Glomerular endothelial cell (primary cell): ENCODE results near the gene SBSN. TPM values are rescaled to one million over a fixed set of nuclear protein-coding genes. Genes with fewer than 3 reads are reported as not detected.
"Not testable (repeated sequence)": the region's sequence is repeated elsewhere in the genome, so short reads cannot be mapped to it uniquely, and the experiment has no call there.

Source experiments
- DNase-seq: peaks from one replicate; pipeline ENCODE4 v3.0.0-alpha.2; 2011; ENCODE audit warnings: low read depth, low spot score; ENCODE audit errors: extremely low read depth
- total RNA-seq: library from RNA; depleted of rRNA; stranded (reverse); fragments of >200 nt; gene quantifications from 2 replicates; pipeline ENCODE4 v1.2.3, GENCODE V29; 2015

Gene SBSN
- total RNA-seq, 1 donor from 2014 or later, result not detected

DNA sequence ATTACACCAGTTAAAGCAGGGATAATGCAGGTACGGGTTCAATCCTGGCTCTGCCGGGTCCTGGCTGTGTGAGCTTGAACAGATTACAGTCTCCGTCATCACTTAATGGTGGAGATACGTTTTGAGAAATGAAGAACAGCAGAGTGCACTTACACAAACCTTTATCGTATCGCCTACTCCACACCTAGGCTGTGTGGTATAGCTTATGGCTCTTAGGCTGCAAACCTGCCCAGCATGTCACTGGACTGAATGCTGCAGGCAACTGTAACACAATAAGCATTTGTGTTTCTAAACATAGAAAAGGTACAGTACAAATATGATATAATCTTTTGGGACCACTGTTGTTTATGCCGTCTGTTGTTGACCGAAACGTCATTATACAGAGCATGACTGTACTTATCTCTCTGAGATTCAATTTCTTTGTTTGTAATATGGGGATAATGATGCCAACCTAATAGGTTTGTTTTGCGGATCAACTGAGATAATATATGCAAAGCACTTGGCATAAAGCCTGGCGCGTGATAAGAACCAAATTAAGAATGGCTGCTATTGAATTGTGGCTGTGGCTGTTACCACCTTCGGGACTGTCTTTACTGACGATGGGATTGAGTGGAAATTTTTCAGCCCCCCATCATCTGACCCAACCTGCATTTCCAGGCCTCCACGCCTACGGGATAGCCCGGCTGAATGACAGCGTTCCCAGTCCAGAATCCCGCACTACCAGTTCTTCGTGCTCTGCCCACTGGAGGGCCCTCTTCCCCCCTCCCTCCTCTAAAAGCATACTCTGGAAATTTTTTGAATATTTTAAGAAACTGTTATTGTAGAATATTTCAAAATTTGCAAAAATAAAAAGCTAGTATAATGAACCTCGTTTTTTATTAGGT, 49.1 kb downstream of the SBSN start:
- DNase-seq, result no peak

DNA sequence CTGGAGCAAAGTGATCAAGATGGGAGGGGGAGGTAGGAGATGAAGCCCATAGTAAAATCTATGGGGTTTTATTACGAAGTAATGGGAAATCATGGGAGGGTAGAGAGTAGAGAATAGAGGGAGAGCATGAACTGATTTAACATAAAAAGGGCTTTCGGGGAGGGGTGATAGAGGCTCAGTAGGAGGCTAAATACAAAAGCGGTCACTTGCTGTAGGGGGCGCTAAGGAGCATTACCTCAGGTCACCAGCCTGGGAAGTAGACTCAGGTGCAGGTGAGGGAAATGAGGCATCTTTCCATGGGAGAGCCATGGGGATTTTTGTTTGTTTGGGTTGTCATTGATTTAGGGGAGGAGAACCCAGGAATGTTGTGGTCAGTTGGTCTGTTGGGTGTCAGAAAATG, 52.0 kb downstream of the SBSN start:
- DNase-seq, result no peak

DNA sequence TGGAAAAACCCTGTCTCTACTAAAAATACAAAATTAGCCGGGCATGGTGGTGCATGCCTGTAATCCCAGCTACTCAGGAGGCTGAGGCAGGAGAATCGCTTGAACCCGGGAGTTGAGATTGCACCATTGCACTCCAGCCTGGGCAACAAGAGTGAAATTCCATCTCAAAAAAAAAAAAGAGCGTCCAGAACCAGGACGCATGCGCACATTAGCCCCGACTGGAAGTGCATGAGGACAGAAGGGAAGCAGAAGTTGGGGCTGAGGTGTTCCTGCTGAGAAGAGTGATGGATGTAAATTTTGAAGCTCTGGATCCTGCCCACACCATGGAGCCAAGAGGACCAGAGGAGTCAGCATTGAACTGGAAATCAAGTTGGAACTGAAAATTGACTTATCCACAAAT, 53.5 kb downstream of the SBSN start:
- DNase-seq, result not testable (repeated sequence)

DNA sequence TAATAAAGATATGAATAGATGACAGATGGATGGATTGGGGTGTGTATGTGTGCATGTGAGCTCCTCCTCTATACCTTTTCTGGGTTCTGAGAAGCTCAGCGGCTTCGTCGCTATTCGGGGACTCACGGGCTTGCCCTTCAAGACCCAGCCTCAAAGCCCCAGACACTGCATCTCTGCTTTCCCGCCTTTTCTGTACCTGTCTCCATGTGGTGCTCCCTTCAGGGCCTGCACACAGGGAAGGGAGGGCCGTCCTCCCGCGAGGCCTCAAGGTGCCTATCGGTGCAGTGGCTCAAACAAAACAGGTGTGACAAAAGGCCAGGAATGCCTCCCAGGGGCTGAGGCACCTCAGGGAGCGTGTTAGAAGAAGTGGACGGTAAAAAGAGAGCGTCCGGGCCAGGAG, 54.0 kb downstream of the SBSN start:
- DNase-seq, result no peak

Other genes with a start within 250 kb of the SBSN start
- gene HAMP, start 245.8 kb downstream of the SBSN start, total RNA-seq, result 0.06 TPM in 1 of 2 replicates, not detected in the other
- 0.68 TPM in 1 of 2 replicates, not detected in the other for gene MAG, start 236.2 kb downstream of the SBSN start, total RNA-seq
- gene CD22, start 199.1 kb downstream of the SBSN start, total RNA-seq, result 0.29 and 1.8 TPM in 2 replicates
- not detected in 2 replicates for gene FFAR1, start 180.4 kb downstream of the SBSN start, total RNA-seq
- gene FFAR3, start 169.9 kb downstream of the SBSN start, total RNA-seq, result not detected in 2 replicates
- gene GPR42, start 157.2 kb downstream of the SBSN start, total RNA-seq, result not detected in 2 replicates
- gene FFAR2, start 80.1 kb downstream of the SBSN start, total RNA-seq, result not detected in 2 replicates
- gene KRTDAP, start 37.8 kb downstream of the SBSN start, total RNA-seq, result not detected in 2 replicates
- 17.4 TPM in 1 of 2 replicates, not detected in the other for gene DMKN, start 14.7 kb downstream of the SBSN start, total RNA-seq
- not detected in 2 replicates for gene GAPDHS, start 5.1 kb upstream of the SBSN start, total RNA-seq
- 77.8 and 79.9 TPM in 2 replicates for gene TMEM147, start 17.3 kb upstream of the SBSN start, total RNA-seq
- gene ATP4A, start 35.3 kb upstream of the SBSN start, total RNA-seq, result not detected in 2 replicates
- not detected in 2 replicates for gene PMIS2, start 57.9 kb upstream of the SBSN start, total RNA-seq
- 5.8 and 9.1 TPM in 2 replicates for gene HAUS5, start 84.4 kb upstream of the SBSN start, total RNA-seq
- gene RBM42, start 100.7 kb upstream of the SBSN start, total RNA-seq, result 98.4 and 110 TPM in 2 replicates
- gene ETV2, start 113.4 kb upstream of the SBSN start, total RNA-seq, result 0.70 and 2.3 TPM in 2 replicates
- gene COX6B1, start 120.0 kb upstream of the SBSN start, total RNA-seq, result 418 and 559 TPM in 2 replicates
- not detected in 2 replicates for gene UPK1A, start 138.2 kb upstream of the SBSN start, total RNA-seq
- not detected in 2 replicates for gene ZBTB32, start 176.2 kb upstream of the SBSN start, total RNA-seq
- gene KMT2B, start 189.7 kb upstream of the SBSN start, total RNA-seq, result 13.0 and 34.4 TPM in 2 replicates
- 3.2 and 4.3 TPM in 2 replicates for gene IGFLR1, start 214.1 kb upstream of the SBSN start, total RNA-seq
- 5.6 and 8.7 TPM in 2 replicates for gene U2AF1L4, start 217.1 kb upstream of the SBSN start, total RNA-seq
- 50.2 and 75.0 TPM in 2 replicates for gene PSENEN, start 217.3 kb upstream of the SBSN start, total RNA-seq
- gene LIN37, start 220.3 kb upstream of the SBSN start, total RNA-seq, result 9.7 and 18.7 TPM in 2 replicates
- 1.8 and 3.2 TPM in 2 replicates for gene HSPB6, start 228.7 kb upstream of the SBSN start, total RNA-seq
- gene PROSER3, start 229.9 kb upstream of the SBSN start, total RNA-seq, result 4.0 and 14.8 TPM in 2 replicates
- 0.53 and 5.0 TPM in 2 replicates for gene ARHGAP33, start 247.3 kb upstream of the SBSN start, total RNA-seq